ENCODE measurements around the gene TSPYL1. TPM values are rescaled to one million over a fixed set of nuclear protein-coding genes. Genes with fewer than 3 reads are reported as not detected.

TSPYL1 gene
- total RNA-seq, 1 experiment from 2014 or later = 61.4 TPM

DNA sequence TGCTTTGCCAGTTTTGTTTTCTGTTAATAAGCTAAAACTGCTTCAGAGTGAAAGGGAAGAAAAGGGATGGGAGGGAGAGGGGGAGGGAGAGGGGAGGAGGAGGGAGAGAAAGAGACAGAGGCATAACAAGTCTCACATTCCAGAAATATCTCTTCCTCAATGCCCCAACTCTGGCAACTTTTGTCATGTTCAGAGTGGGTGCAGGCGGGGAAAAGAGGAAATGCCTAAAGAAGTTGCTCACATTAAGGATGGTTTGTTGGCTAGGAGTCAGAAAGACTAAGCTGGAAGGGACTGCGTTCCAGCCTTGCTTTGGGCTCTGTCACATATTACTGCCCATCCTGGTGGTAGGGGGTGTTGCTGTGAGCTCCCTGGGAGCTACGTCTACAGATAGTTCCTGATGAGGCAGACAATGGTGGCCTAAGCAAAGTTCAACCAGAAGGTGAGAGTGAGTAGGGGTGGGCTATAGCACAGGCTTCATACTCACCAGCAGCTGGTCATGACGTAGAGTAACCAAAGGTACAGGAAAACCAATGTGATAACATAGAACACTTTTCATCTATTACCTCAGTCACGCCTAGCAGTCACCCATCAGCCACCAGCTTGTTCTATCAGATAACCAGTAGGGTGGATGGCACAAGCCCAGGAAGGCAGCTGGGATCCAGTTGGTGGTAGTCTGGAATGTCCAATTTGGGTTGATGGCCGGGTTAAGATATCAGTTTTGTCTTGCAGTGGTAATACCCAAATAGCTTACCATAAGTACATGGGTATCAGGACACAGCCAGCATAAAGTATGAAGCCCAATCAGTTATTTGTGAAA lies 28.0 kb downstream of the TSPYL1 start:
- Histone ChIP-seq H3K27me3 (no peaks in the 10 kb centered on the region), H3K4me3 (no peak overlapping the region), H3K36me3 (peaks cover 9% of the 10 kb centered on the region), H3K9me3 (no peaks in the 10 kb centered on the region)
- DNase-seq = peak; percentile 3

DNA sequence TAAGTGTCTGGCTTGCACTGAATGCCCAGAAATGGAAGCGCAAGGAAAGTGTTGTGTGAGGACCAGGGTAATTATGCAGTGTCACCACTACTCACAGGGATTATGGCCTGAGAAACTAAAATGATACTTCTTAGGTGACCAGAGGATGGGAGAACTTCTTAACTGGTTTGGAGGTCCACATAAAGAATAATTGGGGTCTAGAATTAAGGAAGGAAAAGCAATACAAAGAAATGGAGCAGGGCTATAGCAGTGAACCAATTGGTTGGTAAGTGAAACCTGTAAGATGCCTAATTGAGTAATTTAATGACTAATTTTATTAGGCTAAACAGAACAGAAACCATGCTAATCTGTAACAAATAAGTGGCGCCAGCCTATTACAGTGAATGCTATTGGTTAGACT lies 31.2 kb downstream of the TSPYL1 start:
- Histone ChIP-seq H3K4me3 (no peak overlapping the region), H3K36me3 (peaks cover 9% of the 10 kb centered on the region), H3K27me3 (no peaks in the 10 kb centered on the region), H3K9me3 (no peaks in the 10 kb centered on the region)
- no peak for DNase-seq

DNA sequence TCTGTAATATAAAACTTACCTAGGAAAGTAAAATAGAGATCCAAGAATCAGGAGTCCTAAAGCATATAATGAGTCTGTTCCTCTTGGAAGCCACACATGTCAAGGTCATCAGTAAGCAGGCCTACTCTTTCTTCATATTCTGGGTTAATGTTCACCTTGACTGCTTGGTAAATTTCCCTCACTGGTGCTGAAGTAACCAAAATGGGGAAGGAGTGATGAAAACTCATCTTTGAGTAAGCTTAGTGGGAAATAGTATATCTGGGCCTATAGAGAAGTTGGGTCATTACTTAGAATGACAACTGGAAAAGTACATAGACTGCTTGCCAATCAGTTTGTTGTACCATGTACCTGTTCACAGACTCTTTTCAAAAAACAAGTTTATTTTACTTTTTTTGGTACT lies 32.4 kb downstream of the TSPYL1 start:
- no peak for DNase-seq
- H3K9me3 ChIP-seq = no peaks in the 10 kb centered on the region
- H3K4me3 ChIP-seq = no peak overlapping the region
- no peaks in the 10 kb centered on the region for H3K27me3 ChIP-seq
- H3K36me3 ChIP-seq = peaks cover 9% of the 10 kb centered on the region

DNA sequence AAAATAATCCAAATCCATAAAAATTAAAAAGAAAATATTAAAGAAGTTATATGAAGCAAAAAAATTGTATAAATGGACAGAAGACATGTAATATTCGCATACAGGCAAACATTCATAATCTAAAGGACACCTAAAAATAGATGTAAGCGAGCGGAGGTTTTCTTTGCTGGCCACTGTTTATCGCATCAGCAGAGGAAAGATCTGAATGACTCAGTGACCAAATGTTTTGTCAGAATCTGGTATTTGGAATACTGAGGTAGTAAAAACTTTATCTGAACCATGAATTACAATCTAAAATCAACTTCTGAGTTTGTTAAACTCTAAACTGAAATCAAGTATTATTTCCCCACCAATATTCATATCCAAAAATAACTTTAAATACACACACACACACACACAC lies 33.6 kb downstream of the TSPYL1 start:
- H3K4me3 ChIP-seq = no peak overlapping the region
- 0 out of 2 replicates have a peak, but pooled peaks cover 3% of the 10 kb centered on the region for H3K36me3 ChIP-seq
- H3K9me3 ChIP-seq = no peaks in the 10 kb centered on the region
- no peaks in the 10 kb centered on the region for H3K27me3 ChIP-seq
- DNase-seq = no peak

DNA sequence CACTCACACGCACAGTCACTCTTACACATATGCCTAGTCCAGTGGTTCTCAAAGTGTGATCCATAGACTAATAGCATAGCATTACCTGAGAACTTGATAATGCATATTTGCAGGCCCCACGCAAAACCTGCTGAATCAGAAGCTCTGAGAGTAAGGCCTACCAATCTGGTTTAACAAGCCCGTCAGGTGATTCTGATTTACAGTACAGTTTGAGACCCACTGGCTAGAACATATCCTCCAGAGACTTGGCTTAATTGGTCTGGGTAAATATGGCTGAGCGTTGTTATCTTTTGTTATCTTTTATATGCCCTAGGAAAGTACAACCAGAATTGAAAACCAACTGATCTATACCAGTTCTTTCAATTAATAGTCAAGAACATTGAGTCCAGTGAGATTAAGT lies 35.4 kb downstream of the TSPYL1 start:
- Histone ChIP-seq H3K4me3 (no peak overlapping the region), H3K27me3 (no peaks in the 10 kb centered on the region)
- no peak for DNase-seq

DNA sequence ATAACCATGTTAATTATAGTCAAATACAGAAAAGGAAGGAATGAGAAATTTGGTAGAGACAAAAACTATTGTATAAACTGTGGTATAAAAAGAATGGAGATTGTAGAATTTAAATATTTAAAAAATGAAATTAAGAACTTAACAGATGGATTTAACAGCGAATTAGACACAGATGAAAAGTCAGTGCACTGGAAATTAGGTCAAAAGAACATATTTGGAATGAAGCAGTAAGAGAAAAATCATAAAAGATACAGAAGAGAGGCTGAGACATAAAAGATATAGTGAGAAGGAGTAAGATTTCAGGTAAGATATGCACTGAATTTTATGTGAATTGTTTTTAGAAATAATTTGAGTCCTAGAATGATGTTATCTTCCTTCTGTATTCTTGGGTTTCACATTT lies 39.9 kb downstream of the TSPYL1 start:
- no peak overlapping the region for H3K4me3 ChIP-seq
- H3K27me3 ChIP-seq = no peaks in the 10 kb centered on the region
- H3K9me3 ChIP-seq = no peaks in the 10 kb centered on the region
- H3K36me3 ChIP-seq = no peaks in the 10 kb centered on the region
- no peak for DNase-seq

More for the DNA sequence above, 35.4 kb downstream of the TSPYL1 start:
- H3K9me3 ChIP-seq = no peaks in the 10 kb centered on the region
- H3K36me3 ChIP-seq = no peaks in the 10 kb centered on the region

DNA sequence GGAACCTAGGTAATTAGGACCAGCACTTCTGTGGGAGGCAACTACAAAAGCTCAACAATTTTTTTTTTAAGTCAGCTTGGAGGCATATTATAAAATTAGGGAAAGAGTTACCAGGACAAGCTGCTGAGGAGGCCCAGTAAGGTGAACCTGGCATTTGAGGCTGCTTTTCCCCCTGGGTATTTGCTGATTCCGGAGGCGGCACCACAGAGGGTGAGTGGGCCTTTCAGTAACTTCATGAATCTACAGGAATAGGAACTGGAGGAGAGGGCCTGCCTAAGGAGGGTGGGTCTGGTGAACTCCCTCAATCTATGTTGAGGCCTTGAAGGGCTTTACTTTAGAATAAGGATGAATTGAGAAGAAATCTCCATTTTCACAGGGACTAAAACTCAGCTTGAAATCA lies 40.5 kb downstream of the TSPYL1 start:
- no peaks in the 10 kb centered on the region for H3K36me3 ChIP-seq
- no peaks in the 10 kb centered on the region for H3K9me3 ChIP-seq
- no peaks in the 10 kb centered on the region for H3K27me3 ChIP-seq
- no peak for DNase-seq
- H3K4me3 ChIP-seq = no peak overlapping the region

DNA sequence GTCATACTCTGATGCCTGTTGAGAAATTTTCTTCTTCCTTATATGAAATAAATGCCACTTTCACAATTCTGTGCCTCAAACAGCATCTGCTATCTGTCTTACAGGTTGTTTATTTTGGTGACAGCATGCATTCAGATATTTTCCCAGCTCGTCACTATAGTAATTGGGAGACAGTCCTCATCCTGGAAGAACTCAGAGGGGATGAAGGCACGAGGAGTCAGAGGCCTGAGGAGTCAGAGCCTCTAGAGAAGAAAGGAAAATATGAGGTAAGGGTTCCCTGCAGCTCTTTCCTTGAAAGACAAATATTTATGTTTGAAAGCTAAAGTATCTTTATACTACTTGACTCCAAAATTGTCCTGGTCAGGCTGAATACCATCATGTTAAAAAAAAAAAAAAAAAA lies 41.6 kb downstream of the TSPYL1 start:
- H3K36me3 ChIP-seq = no peaks in the 10 kb centered on the region
- no peaks in the 10 kb centered on the region for H3K9me3 ChIP-seq
- H3K27me3 ChIP-seq = no peaks in the 10 kb centered on the region
- no peak overlapping the region for H3K4me3 ChIP-seq
- no peak for DNase-seq

DNA sequence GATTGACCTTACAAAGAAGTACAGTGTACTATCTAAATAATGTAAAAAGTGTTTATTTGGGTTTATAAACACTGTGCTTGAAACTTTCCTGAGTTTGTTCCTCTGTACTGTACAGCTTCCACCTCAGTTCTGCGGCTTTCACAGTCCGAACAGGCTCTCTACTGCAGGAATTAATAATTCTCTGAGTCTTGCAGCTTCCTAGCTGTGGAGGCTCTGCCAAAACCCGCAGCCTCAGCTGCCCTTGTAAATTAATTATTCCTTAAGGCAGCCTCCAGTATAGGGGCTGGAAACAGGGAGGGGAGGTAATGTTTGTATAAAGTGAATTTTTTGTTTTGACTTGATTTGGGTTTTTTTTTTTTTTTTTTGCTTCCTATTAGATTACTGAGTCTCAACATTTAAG lies 45.0 kb downstream of the TSPYL1 start:
- no peaks in the 10 kb centered on the region for H3K27me3 ChIP-seq
- no peaks in the 10 kb centered on the region for H3K9me3 ChIP-seq
- no peaks in the 10 kb centered on the region for H3K36me3 ChIP-seq
- no peak for DNase-seq
- no peak overlapping the region for H3K4me3 ChIP-seq

DNA sequence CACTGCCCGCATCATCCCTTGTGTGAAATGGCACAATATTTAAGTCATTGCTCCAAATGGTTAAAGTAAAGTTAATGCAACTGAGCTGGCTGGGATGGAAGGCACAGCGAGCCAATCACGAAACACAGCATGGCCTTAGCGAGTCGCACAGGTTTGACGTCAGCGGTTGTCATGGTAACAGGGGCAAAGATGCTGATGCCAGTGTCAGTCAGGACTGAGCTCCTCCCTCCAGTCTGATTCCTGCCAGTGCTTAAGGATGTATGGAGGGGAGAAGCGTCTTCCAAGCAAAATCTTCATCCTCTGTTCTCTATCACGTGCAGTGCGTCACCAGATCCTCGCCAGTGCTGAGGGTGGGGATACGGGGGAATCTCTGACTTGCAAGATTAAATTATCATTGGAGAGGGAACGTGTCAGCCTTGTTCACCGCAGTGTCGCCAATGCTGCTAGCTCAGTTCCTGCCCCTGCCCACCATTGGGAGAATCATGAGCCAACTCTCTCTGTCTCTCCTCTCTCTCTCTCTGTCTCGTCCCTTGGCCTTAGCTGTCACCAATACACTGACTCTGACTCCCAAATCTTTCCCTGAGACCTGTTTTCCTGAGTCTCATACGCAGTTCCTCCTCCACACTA lies 50.3 kb downstream of the TSPYL1 start:
- no peaks in the 10 kb centered on the region for H3K27me3 ChIP-seq
- DNase-seq = peak; percentile 87
- H3K36me3 ChIP-seq = no peaks in the 10 kb centered on the region
- H3K9me3 ChIP-seq = no peaks in the 10 kb centered on the region
- H3K4me3 ChIP-seq = no peak overlapping the region

Other genes with a start within 250 kb of the TSPYL1 start
- gene FRK, start 219.0 kb downstream of the TSPYL1 start, total RNA-seq (2014; rRNA removed; shearing (Covaris generic); ENCODE audit: low replicate concordance) = 0.07 and 0.16 TPM in 2 replicates
- 5.2 and 12.8 TPM in 2 replicates for gene NT5DC1, start 179.1 kb downstream of the TSPYL1 start, total RNA-seq (2014; rRNA removed; shearing (Covaris generic); ENCODE audit: low replicate concordance)
- gene COL10A1, start 153.8 kb downstream of the TSPYL1 start, total RNA-seq (2014; rRNA removed; shearing (Covaris generic); ENCODE audit: low replicate concordance) = not detected in 2 replicates
- gene TSPYL4, start 25.9 kb downstream of the TSPYL1 start, total RNA-seq (2014; rRNA removed; shearing (Covaris generic); ENCODE audit: low replicate concordance) = 6.6 and 6.8 TPM in 2 replicates
- 5.4 and 6.4 TPM in 2 replicates for gene DSE, start 91.0 kb upstream of the TSPYL1 start, total RNA-seq (2014; rRNA removed; shearing (Covaris generic); ENCODE audit: low replicate concordance)
- 0.16 and 1.7 TPM in 2 replicates for gene CALHM6, start 181.4 kb upstream of the TSPYL1 start, total RNA-seq (2014; rRNA removed; shearing (Covaris generic); ENCODE audit: low replicate concordance)
- gene CALHM5, start 231.7 kb upstream of the TSPYL1 start, total RNA-seq (2014; rRNA removed; shearing (Covaris generic); ENCODE audit: low replicate concordance) = 0.49 and 0.81 TPM in 2 replicates